Heart left ventricle (tissue), 13 donors: ENCODE data around the gene PRR5L.

Experiments used
- POLR2A ChIP-seq, 2 donors: fragments of 450-650 bp; IDR thresholded peaks; one replicate each; pipeline ENCODE4 v1.6.1; 2017; ENCODE audit warnings: antibody characterized with exemption in 2 of 2, mild to moderate bottlenecking in 2 of 2, moderate library complexity in 2 of 2
- TF ChIP-seq, protein P1 (sequence below), 12 donors: fragments of 200-600 bp; sonication (generic) in 4 of 12; IDR thresholded peaks; one replicate each; pipeline versions ENCODE4 v1.5.0 to v1.8.0; 2018 to 2022; ENCODE audit warnings: antibody characterized with exemption in 12 of 12, mild to moderate bottlenecking in 5 of 12
- donor health status: ischemic (EF 13 %, LVEDD 7.1; RV severe dilation, severe dysfunction).
- donor health status: DM: no; HTN: yes; CAD: no.
- donor health status: DM: no; HTN: no; CAD: no.
- donor health status: ischemic (EF 25% LVEDD 6.9; RV normal size, moderate dysfunction).
- donor health status: ischemic (EF 25% LVEDD 5.7; RV mildly dilated, moderate dysfunction).
- donor health status: ischemic (EF 35%, LVEDD 5.7; RV mildly dilated, moderate dysfunction).
- donor health status: nonischemic (EF 11% LVEDD 7.7; RV severe dilation, severe dysfunction).
- donor health status: DM: yes; HTN: yes; CAD: no.
- donor health status: PGD.
- donor health status: ischemic (EF 29% LVEDD 5.4; RV normal size, mild dysfunction).
- donor health status: nonischemic (EF 23%, LVEDD 6.1; RV moderate dilation, normal function).

DNA sequence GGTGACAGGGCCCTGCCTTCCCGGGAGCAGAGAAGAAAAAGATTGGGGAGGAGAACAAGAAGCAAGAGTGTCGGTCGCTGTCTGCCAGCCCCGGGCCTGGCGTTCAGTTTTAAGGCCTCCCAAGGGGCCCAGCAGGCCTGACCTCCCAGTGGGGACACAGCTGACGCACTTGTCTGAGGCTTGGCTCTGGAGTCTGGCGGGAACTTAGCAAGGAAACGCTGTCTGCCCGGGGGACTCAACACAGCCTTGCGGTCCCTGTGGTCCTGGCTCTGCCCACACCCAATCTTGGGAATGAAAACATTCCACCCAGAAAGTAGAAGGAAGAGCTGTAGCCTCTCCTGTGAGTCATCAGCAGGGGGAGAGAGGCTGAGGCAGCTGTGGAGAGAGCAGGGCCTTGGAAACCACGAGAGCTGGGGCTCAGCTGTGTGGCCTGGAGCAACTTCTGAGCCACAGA, 159.6 kb downstream of the PRR5L start:
- TF ChIP-seq, protein P1, sequence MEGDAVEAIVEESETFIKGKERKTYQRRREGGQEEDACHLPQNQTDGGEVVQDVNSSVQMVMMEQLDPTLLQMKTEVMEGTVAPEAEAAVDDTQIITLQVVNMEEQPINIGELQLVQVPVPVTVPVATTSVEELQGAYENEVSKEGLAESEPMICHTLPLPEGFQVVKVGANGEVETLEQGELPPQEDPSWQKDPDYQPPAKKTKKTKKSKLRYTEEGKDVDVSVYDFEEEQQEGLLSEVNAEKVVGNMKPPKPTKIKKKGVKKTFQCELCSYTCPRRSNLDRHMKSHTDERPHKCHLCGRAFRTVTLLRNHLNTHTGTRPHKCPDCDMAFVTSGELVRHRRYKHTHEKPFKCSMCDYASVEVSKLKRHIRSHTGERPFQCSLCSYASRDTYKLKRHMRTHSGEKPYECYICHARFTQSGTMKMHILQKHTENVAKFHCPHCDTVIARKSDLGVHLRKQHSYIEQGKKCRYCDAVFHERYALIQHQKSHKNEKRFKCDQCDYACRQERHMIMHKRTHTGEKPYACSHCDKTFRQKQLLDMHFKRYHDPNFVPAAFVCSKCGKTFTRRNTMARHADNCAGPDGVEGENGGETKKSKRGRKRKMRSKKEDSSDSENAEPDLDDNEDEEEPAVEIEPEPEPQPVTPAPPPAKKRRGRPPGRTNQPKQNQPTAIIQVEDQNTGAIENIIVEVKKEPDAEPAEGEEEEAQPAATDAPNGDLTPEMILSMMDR (IDR thresholded peaks at IDR 0.05): peak in 3 of 12 donors; percentile 16 to 30 (median 21)
- no peak for TF ChIP-seq POLR2A (IDR thresholded peaks at IDR 0.05)
